Hematopoietic multipotent progenitor cell treated with erythropoietin and hydrocortisone succinate and interleukin-3 and kit ligand, for 6 days (in vitro differentiated cells): ENCODE measurements around the gene RASL11B.

Experiments
- DNase-seq: peaks from one replicate; pipeline ENCODE4 v3.0.0-alpha.2; 2015

The RASL11B gene

GRCh38 chr4:52876069-52876468, 14.0 kb downstream of the RASL11B start:
- no peak for DNase-seq

DNA sequence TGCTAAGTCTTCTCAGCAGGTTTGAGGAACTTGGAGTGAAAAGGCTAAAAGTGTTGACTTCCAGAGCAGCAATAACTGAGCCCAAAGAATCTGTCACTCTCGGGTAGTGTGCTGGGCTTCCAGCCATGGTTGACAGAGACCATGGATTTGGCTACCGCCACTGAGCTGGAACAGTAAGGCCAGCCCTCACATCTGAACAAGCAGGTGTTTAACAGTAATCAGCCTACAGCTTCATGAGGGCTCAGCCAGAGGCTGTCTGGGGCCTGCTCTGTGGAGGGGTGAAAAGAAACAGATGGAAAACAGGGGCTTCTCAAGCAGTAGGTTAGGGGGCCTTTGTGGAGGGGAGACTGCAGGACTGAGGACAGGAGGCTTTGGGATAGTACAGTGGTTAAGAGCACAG, 14.9 kb downstream of the RASL11B start:
- no peak for DNase-seq

DNA sequence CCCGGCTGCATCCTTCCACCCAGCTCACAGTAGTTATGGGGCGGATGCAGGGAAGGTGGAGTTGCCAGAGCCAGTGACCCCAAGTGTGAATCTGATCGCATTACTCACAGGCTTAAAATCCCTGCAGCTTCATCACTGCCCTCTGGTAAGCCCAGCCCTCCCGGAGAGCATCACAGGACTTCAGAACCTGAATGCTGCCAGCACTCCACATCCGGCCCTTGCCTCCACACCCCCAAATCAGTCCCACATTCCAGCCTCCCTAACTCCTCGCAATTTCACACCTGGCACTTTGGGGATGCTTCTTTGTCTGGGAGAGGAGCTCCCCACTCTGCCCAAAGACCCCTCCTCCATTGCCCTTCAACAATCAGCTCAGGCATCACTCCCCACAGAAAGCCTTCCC, 15.6 kb downstream of the RASL11B start:
- no peak for DNase-seq

- no peak for DNase-seq
These were observed 17.4 kb downstream of the RASL11B start for GRCh38 chr4:52879471-52879870.

- DNase-seq = no peak
These were observed 18.9 kb downstream of the RASL11B start for GRCh38 chr4:52880994-52881393.

DNA sequence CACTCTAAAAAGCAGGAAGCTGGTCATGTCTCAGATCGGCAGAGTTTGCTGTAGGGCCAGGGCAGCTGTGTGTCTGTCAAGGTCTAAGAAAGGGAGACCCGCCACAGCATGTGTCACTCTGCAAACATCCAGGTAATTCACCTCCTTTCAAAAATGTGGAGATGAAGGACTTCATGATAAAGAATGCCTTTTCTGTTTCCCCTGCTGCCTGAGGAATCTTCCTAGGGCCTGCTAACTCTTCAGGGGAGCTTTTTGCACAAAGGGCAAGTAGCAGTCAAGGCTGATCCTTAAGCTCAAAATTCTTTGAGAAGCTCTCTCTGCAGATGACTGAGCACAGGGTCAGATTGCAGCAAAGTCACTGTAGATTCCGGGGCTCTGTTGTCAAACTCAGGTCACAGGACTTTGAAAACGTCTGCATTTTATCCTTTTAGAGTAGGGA, 21.1 kb downstream of the RASL11B start:
- no peak for DNase-seq

DNA sequence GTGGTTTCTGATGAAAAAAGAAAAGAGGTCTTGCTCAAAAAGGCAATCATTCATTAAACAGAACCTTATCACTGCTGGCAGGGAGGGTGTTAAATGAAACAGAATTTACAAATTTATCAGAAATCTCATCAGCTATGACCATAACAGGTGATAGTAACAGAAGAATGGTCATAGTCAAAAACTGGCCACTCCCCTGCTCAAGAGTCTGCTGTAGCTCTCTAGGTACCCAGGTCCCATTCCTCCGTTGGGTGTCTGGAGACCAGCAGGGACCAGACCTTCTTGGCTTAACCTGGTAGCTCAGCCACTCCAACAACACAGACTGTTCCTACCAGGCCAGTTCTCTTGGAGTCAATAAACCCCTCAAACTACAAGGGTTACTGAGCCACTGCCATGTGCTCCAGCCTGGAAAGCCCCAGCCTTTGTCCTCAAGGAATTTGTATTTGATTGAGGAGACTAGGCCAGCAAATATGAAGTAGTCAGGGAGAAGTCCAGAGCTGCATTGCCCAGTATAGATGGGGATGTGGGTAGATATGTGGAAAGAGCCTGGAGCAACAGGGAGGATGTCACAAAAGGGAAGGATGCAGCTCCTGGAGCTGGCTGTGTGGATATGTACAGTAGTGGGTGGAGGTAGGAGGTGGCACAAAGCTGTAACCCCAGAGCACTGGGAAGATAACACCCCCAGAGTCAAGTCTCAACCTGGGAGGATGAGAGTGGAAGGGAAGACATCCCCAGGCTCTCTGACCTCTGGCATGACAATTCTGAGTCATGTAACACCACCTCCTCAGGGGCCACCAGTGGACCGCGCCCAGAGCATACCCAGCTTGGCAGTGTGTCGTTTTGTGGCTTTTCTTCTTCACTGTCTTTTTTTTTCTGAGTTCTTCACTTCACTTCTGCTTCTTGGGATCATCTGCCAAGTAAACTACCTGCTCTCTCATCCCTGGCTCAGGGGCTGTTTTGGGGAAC, 21.9 kb downstream of the RASL11B start:
- no peak for DNase-seq

DNA sequence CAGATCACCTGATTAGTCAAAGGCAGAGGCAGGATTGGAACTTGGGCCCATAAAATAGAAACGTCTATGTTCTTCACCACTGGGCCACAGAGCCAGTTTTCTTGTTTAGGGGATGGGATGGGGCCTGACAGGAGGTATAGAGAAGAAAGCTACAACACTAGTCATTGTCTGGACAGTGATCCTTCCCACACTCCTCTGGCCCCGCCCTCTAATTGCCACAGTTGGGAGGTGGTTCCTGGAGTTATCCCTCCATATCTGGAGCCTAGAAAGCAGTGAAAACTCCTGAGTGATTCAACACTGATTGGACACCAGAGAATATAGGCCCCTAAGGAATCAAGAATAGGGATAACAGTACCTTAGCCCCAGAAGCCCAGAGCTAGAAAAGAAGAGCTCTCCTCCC, 22.9 kb downstream of the RASL11B start:
- DNase-seq = no peak

DNA sequence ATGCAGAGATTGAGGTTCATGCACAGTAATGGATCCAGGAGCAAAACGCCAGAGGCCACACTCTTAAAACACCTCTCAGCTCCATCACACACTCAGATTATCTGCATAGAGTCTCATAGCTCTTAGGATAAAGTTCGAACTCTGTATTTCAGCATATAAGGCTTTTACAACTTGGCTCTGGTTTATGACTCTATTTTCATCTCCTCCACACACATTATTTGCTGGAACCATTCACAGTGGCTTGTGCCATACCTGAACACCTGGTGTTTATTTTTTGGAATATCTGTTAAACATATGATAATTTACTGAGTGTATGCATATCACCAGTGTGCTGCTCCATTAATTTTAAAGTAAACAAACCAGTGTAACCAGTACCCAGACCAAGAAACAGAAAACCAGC, 27.2 kb downstream of the RASL11B start:
- DNase-seq = no peak

- DNase-seq = no peak
These were observed 27.8 kb downstream of the RASL11B start for GRCh38 chr4:52889778-52890520.

DNA sequence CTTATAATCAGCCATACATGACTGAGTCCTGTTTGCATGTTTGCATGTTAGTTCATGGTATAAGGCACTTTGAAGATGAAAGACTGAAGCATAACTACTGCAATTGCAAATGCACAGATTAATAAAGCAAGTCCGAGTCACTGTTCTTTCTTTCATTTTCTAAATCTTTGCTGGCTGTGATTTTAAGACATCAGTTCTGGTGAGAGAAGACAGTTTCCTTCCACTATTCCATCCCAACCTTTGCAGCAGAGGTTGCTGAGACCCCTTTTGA, 28.3 kb downstream of the RASL11B start:
- no peak for DNase-seq

GRCh38 chr4:52891743-52892142, 29.6 kb downstream of the RASL11B start:
- no peak for DNase-seq

DNA sequence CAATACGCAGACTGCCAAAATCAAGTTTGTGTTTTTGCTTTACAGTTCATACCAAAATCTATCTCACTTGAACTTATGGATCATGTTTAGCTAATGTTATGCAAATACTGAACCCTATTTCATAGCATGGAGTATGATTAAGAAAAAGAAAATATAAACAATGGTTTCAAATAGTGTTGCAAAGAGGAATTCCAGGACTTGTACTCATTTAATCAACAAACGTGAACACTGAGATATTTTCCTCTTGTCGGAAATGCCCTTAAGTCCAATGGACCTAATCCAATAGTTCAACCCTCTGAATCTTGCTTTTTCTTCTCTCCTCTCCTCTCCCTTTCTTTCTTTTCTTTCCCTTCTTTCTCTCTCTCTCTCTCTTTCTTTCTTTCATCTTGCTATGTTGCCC, 30.8 kb downstream of the RASL11B start:
- DNase-seq = no peak

GRCh38 chr4:52894443-52894842, 32.3 kb downstream of the RASL11B start:
- no peak for DNase-seq

DNA sequence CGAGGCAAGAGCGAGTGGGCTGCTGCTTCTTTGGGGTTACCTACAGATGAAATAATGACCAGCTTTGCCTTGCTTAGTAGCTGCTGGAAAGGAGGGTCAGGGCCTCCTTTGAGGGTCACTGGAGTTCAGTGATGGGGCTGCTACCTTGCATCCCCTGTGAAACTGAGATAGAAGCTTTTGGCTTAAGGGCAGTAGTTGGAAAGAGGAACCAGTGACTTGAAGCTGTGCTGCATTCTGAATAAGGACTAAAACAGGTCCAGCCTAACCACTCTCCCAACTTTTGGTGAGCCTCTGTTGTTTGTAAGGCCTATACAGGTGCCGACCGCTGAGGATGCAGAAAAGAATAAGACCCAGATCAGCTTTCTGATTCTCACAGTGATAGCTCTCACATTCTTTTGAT, 41.2 kb downstream of the RASL11B start:
- DNase-seq = no peak

- DNase-seq = no peak
These were observed 42.3 kb downstream of the RASL11B start for GRCh38 chr4:52904421-52904820.

GRCh38 chr4:52907510-52907909, 45.4 kb downstream of the RASL11B start:
- DNase-seq = no peak

GRCh38 chr4:52910115-52910514, 48.0 kb downstream of the RASL11B start:
- no peak for DNase-seq

DNA sequence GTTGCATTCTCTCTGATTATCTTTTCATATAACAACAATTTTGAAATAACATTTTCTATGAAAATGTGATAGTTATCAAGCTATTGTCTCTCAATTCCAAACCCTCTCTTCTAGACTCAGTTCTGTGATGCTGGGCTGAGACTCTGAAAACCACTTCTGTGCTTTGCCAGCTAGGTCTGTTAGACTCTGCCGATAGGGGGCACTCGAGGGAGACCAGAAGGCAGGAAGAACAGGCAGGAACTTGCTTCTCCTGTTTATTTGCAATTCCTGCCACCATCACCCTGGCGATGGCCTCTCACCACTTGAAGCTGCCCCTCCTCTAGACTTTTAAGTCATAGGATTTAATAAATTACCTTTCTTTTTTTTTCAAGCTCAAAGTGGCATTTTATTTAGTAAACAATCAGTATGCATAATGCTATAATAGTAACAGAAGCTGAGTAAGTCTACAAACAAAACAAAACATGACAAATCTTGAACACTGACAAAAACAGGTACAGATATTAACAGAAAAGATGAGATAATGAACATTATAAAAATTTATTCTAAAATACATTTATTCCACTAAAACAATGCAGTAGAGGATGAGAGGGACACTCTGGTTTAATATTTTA, 49.7 kb downstream of the RASL11B start:
- peak; percentile 88 for DNase-seq

DNA sequence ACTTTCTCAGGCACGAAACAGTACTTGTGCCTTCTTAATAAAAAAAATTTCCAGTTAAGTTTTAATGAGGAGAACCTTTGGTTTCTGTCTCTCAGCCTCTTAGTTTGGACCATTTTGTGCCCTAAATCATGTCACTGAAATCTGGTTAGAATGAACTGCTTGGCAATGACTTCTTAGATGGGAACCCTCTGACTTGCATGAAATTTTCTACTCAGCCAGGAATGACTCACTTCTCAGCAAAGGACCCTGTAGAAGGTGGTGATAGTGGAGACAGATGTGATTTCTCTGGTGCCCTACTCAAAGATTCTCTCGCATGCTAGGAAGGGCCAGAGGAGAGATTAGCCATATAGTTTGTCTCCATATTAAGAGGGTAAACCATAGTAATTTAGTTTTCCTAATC, 50.5 kb downstream of the RASL11B start:
- no peak for DNase-seq

DNA sequence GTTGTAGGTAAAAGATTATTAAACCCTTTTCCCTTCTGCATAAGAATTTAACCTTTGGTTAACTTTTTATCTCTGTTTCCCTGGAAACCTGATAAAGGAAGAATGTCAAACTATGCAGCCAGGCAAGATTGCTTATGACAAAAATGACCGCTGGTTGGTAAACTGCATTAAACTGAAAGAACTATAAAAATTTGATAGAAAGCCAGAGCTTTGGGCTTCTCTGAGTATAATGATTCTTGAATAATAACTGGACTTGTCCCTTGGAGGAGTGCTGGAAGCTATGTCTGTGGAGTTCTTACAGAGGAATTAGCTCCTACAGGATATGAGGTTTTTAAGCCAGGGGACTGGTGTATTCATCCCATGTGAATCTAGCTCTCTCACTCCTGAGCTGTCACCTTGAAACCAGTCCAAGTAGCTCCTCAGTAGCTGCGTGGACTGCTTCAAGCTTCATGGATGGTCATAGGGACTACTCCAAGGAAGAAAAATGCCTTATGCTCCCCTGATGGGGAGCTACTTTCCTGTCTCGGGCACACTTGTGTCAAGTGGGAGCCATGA, 52.0 kb downstream of the RASL11B start:
- no peak for DNase-seq

GRCh38 chr4:52915191-52915590, 53.1 kb downstream of the RASL11B start:
- DNase-seq = no peak

- no peak for DNase-seq
These were observed 53.7 kb downstream of the RASL11B start for GRCh38 chr4:52915730-52916300.
